NCI-H1694 treated with DMSO at 0.1 percent for 48 hours (cell line): ENCODE measurements around the gene C9orf72.
A peak's percentile ranks its signal among the peaks of the same experiment; 100 is the strongest.

Source experiments
- DNase-seq: peaks from one replicate; lab custom pipeline; 2025; lab: John Stamatoyannopoulos, UW

The C9orf72 gene

GRCh38 chr9:27538647-27539046 is 34.6 kb downstream of the C9orf72 start:
- DNase-seq: no peak

GRCh38 chr9:27537756-27538155 is 35.5 kb downstream of the C9orf72 start:
- no peak for DNase-seq

- no peak for DNase-seq
Observed at GRCh38 chr9:27537027-27537435, 36.2 kb downstream of the C9orf72 start.

GRCh38 chr9:27536168-27536567 is 37.1 kb downstream of the C9orf72 start:
- DNase-seq: no peak

- peak; percentile 1 for DNase-seq
Observed at GRCh38 chr9:27535701-27536118, 37.6 kb downstream of the C9orf72 start.

- no peak for DNase-seq
Observed at GRCh38 chr9:27534658-27535209, 38.5 kb downstream of the C9orf72 start.

GRCh38 chr9:27534131-27534530 is 39.1 kb downstream of the C9orf72 start:
- DNase-seq: no peak

GRCh38 chr9:27533311-27533710 is 40.0 kb downstream of the C9orf72 start:
- no peak for DNase-seq

GRCh38 chr9:27532046-27532445 is 41.2 kb downstream of the C9orf72 start:
- no peak for DNase-seq

- DNase-seq: no peak
Observed at GRCh38 chr9:27530915-27531755, 42.1 kb downstream of the C9orf72 start.

GRCh38 chr9:27529316-27530278 is 43.7 kb downstream of the C9orf72 start, which contains the start of gene MOB3B:
MOB3B (minus strand) TSS chr9:27529814; CDS start chr9:27455550, 74,264 bp downstream.
- DNase-seq: peak; percentile 74

- no peak for DNase-seq
Observed at GRCh38 chr9:27528886-27529315, 44.4 kb downstream of the C9orf72 start.

- DNase-seq: no peak
Observed at GRCh38 chr9:27528076-27528885, 45.0 kb downstream of the C9orf72 start.

GRCh38 chr9:27527702-27528075 is 45.6 kb downstream of the C9orf72 start:
- DNase-seq: no peak

- no peak for DNase-seq
Observed at GRCh38 chr9:27524236-27524635, 49.0 kb downstream of the C9orf72 start, which contains the start of gene IFNK. IFNK (plus strand) TSS chr9:27524290; CDS start chr9:27524337, 47 bp downstream.

GRCh38 chr9:27523141-27523540 is 50.1 kb downstream of the C9orf72 start:
- DNase-seq: no peak

- DNase-seq: no peak
Observed at GRCh38 chr9:27520986-27521385, 52.3 kb downstream of the C9orf72 start.

- DNase-seq: no peak
Observed at GRCh38 chr9:27519466-27520465, 53.5 kb downstream of the C9orf72 start.

GRCh38 chr9:27518809-27519208 is 54.5 kb downstream of the C9orf72 start:
- no peak for DNase-seq

- no peak for DNase-seq
Observed at GRCh38 chr9:27518006-27518405, 55.3 kb downstream of the C9orf72 start.
